PC-9 (cell line): ENCODE data around the gene DSEL. TPM values are rescaled to one million over a fixed set of nuclear protein-coding genes. Genes with fewer than 3 reads are reported as not detected.

Experiments
- Bru-seq: library from RNA; stranded (reverse); fragments of 400-500 nt; gene quantifications from one replicate; lab custom pipeline; 2021; lab: Mats Ljungman, UMichigan
- BruChase-seq, 2 experiments: library from RNA; stranded (reverse); fragments of 400-500 nt; gene quantifications; one replicate each; lab custom pipeline; 2021; lab: Mats Ljungman, UMichigan
- BruUV-seq: library from RNA; stranded (reverse); fragments of 400-500 nt; replicated peaks from 2 replicates; lab custom pipeline; 2021; lab: Mats Ljungman, UMichigan
- CTCF ChIA-PET: fragments of 300-600 bp; sonication (Branson Sonifier 250); formaldehyde crosslinking; loops from one replicate; lab custom pipeline; 2022; ENCODE audit warnings: antibody characterized with exemption; lab: Charles Lee
- POLR2A ChIA-PET: fragments of 300-600 bp; sonication (Branson Sonifier 250); formaldehyde crosslinking; loops from one replicate; lab custom pipeline; 2022; ENCODE audit warnings: antibody characterized with exemption; ENCODE audit not compliant: unreplicated experiment; lab: Charles Lee
- DNase-seq, 2 experiments: peaks; one replicate each; pipeline versions ENCODE4 v3.0.0 to v3.0.0-alpha.2; 2015 to 2022; ENCODE audit warnings: mixed read lengths in 1 of 2
- H2AFZ ChIP-seq: fragments of 200-600 bp; sonication (generic); 2 replicates; pipeline ENCODE4 v1.8.1; 2017; ENCODE audit warnings: antibody characterized with exemption
- H3F3A ChIP-seq: fragments of 200-600 bp; sonication (generic); 2 replicates; pipeline ENCODE4 v1.8.1; 2017; ENCODE audit warnings: antibody characterized with exemption, mild to moderate bottlenecking, low read depth; ENCODE audit not compliant: insufficient read depth
- H3K27ac ChIP-seq: fragments of 200-600 bp; sonication (generic); 2 replicates; pipeline ENCODE4 v1.6.1; 2016; ENCODE audit warnings: mixed run types
- H3K27me3 ChIP-seq: fragments of 200-600 bp; sonication (generic); 2 replicates; pipeline ENCODE4 v1.6.1; 2016; ENCODE audit warnings: low read depth, mixed run types; ENCODE audit not compliant: insufficient read depth
- H3K36me3 ChIP-seq: fragments of 200-600 bp; sonication (generic); 2 replicates; pipeline ENCODE4 v1.6.1; 2016; ENCODE audit warnings: low read depth, mixed run types
- H3K4me1 ChIP-seq: fragments of 200-600 bp; sonication (generic); replicated peaks from 2 replicates; pipeline ENCODE4 v1.6.1; 2016; ENCODE audit warnings: mixed run types; ENCODE audit not compliant: insufficient read depth
- H3K4me2 ChIP-seq: fragments of 200-600 bp; sonication (generic); 2 replicates; pipeline ENCODE4 v1.6.1; 2017; ENCODE audit warnings: mixed run types
- H3K4me3 ChIP-seq: fragments of 200-600 bp; sonication (generic); 2 replicates; pipeline ENCODE4 v1.6.1; 2016; ENCODE audit warnings: mixed run types
- H3K79me2 ChIP-seq: fragments of 200-600 bp; sonication (generic); 2 replicates; pipeline ENCODE4 v1.6.1; 2017; ENCODE audit warnings: low read depth, mixed run types
- H3K9me2 ChIP-seq: fragments of 200-600 bp; sonication (generic); 2 replicates; pipeline ENCODE4 v1.8.1; 2017; ENCODE audit warnings: mild to moderate bottlenecking; ENCODE audit not compliant: insufficient read depth
- H3K9me3 ChIP-seq: fragments of 200-600 bp; sonication (generic); 2 replicates; pipeline ENCODE4 v1.8.1; 2016; ENCODE audit warnings: low read depth; ENCODE audit not compliant: insufficient read depth
- H4K20me1 ChIP-seq: fragments of 200-600 bp; sonication (generic); 2 replicates; pipeline ENCODE4 v1.8.1; 2017; ENCODE audit not compliant: insufficient read depth
- EZH2 ChIP-seq: fragments of 200-600 bp; sonication (generic); IDR thresholded peaks from 2 replicates; pipeline ENCODE4 v1.8.0; 2017; ENCODE audit warnings: antibody characterized with exemption, low read depth
- intact Hi-C: fragments of 100-400 bp; cut with micrococcal nuclease; formaldehyde crosslinking; loops from one replicate; pipeline ENCODE4 v1.10.0; 2022; ENCODE audit not compliant: unreplicated experiment
- long read RNA-seq: library from polyadenylated mRNA; stranded (forward); transcript quantifications from one replicate; pipeline ENCODE4 v2.0.0, GENCODE V29; 2022
- total RNA-seq: library from RNA; stranded (reverse); gene quantifications from 2 replicates; pipeline ENCODE4 v1.2.3, GENCODE V29; 2021
- TF ChIP-seq, protein P1 (sequence below): fragments of 200-600 bp; sonication (generic); conservative IDR thresholded peaks from 2 replicates; pipeline ENCODE4 v1.6.1; 2017; ENCODE audit warnings: mixed run types, antibody characterized with exemption, mild to moderate bottlenecking, moderate library complexity

DSEL gene
- total RNA-seq (2.1 and 2.5 TPM in 2 replicates), Bru-seq, nascent RNA (percentile 66 among the genes with signal in this experiment), BruChase-seq, experiment 1, labeled RNA remaining after a 2-hour chase (percentile 85 among the genes with signal in this experiment), BruChase-seq, experiment 2, labeled RNA remaining after a 6-hour chase (percentile 92 among the genes with signal in this experiment)
- long read RNA-seq, full-length matches to known transcripts, result 1 of 1 reads
- long read RNA-seq, partial matches to known transcripts, result 0 of 1 reads
- long read RNA-seq, other reads (novel, unspliced or antisense), result 0 of 1 reads

DNA sequence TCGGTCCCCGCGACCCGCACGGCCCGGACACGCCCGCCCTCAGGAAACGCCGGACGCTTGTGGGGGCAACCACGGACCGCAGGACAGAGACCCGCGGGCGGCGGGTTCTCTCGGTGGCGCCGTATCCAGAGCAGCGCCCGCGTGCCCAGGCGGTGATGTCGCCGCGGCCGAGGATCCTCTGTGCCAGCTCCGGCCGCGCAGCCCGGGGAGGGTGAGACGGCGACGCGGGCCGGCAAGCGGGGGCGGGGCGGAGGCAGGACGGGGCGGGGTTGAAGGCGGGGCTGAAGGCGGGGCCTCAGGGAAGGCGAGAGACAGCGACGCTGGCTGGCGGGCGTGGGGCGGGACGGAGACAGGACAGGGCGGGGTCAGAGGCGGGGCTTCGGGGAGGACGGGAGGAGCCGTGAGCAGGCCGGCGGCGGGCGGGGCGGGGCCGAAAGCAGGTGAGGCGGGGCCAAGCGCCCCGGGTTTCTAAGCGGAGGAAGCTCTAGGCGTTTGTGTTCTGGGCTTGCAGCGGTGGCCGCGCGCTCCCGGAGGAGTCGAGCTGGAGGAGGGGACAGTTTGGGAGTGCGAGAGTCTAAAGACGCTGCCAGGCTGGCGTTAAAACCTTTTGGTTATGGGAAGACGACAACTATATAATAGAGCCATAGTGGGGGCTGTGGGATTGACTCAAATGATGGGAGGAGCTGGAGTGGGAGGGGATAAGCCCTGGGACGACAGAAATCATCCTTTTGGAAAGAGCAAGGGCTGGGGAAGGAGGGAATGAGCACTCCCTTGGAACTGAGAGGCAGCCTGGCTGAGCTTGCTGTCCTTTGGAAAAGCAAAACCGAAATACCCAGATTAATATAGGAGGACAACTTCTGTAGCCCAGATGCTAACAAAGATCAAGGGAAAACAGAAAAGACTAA lies at the start of gene DSEL:
TSS of gene DSEL (minus strand) at position 182 of the 905 bp plus-strand sequence. CDS start 2,112 bp downstream, outside the sequence.
- CTCF ChIA-PET, result interaction anchor here (0.7 to 1.1 kb wide), 2 partner anchors 90 to 376 kb away, joined by 5 to 6 read pairs; no protein-coding TSS in a partner anchor
- Histone ChIP-seq H3K9me3 (no peaks in the 10 kb centered on the region), H2AFZ (peak within 1 kb of the TSS; percentile 98), H4K20me1 (no peaks in the 10 kb centered on the region), H3K79me2 (no peaks in the 10 kb centered on the region), H3K27ac (peak within 1 kb of the TSS; percentile 46), H3F3A (no peaks in the 10 kb centered on the region), H3K27me3 (no peaks in the 10 kb centered on the region), H3K4me3 (peak within 1 kb of the TSS; percentile 92), H3K4me1 (0 out of 2 replicates have a peak, but pooled peaks cover 8% of the 10 kb centered on the region), H3K36me3 (no peaks in the 10 kb centered on the region), H3K9me2 (no peaks in the 10 kb centered on the region; the same call in 1 of the 2 replicates), H3K4me2 (peak within 1 kb of the TSS; percentile 89)
- intact Hi-C loops, result loop anchor here (1.0 to 10.0 kb wide), 7 partner anchors 198 to 1218 kb away; no protein-coding TSS in a partner anchor
- peak; percentile 74 to 93 for DNase-seq
- BruUV-seq, result no TSS peak
- TF ChIP-seq EZH2, result no peak
- TF ChIP-seq, protein P1, sequence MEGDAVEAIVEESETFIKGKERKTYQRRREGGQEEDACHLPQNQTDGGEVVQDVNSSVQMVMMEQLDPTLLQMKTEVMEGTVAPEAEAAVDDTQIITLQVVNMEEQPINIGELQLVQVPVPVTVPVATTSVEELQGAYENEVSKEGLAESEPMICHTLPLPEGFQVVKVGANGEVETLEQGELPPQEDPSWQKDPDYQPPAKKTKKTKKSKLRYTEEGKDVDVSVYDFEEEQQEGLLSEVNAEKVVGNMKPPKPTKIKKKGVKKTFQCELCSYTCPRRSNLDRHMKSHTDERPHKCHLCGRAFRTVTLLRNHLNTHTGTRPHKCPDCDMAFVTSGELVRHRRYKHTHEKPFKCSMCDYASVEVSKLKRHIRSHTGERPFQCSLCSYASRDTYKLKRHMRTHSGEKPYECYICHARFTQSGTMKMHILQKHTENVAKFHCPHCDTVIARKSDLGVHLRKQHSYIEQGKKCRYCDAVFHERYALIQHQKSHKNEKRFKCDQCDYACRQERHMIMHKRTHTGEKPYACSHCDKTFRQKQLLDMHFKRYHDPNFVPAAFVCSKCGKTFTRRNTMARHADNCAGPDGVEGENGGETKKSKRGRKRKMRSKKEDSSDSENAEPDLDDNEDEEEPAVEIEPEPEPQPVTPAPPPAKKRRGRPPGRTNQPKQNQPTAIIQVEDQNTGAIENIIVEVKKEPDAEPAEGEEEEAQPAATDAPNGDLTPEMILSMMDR, result no peak
- POLR2A ChIA-PET, result interaction anchor here (0.6 to 1.2 kb wide), 6 partner anchors 13 to 1193 kb away, joined by 3 to 12 read pairs (median 5); no protein-coding TSS in a partner anchor

DNA sequence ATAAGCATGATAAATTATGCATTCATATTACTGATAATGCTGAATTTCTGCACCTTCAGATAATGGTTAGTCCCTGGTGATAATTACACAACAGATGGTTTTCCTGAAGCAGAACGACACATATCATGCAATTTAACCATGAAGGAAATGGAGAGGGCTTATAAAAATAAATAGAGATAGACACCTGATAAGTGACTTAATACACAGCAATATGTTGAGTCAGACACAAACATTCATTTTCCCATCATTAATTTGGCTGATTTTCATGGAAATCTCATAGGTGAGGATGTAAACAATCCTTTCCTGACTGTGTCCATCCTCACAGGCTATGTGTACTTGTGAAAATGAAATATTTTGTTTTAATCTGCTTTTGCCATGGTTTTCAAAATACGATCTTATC lies 36.9 kb upstream of the DSEL start:
- DNase-seq, result no peak
- TF ChIP-seq EZH2, result no peak
- no TSS peak for BruUV-seq
- H3K36me3 ChIP-seq, result no peaks in the 10 kb centered on the region
- H3K27ac ChIP-seq, result no peak overlapping the region
- no peaks in the 10 kb centered on the region for H3K27me3 ChIP-seq
- CTCF ChIA-PET, result no interaction called here
- H3K4me2 ChIP-seq, result no peak overlapping the region
- H3K9me2 ChIP-seq, result no peaks in the 10 kb centered on the region
- H3K9me3 ChIP-seq, result no peaks in the 10 kb centered on the region
- H3K4me1 ChIP-seq, result no peaks in the 10 kb centered on the region
- H3F3A ChIP-seq, result no peaks in the 10 kb centered on the region
- POLR2A ChIA-PET, result no interaction called here
- intact Hi-C loops, result no loop called here
- H2AFZ ChIP-seq, result no peak overlapping the region
- no peaks in the 10 kb centered on the region for H3K79me2 ChIP-seq
- no peak overlapping the region for H3K4me3 ChIP-seq
- no peaks in the 10 kb centered on the region for H4K20me1 ChIP-seq

DNA sequence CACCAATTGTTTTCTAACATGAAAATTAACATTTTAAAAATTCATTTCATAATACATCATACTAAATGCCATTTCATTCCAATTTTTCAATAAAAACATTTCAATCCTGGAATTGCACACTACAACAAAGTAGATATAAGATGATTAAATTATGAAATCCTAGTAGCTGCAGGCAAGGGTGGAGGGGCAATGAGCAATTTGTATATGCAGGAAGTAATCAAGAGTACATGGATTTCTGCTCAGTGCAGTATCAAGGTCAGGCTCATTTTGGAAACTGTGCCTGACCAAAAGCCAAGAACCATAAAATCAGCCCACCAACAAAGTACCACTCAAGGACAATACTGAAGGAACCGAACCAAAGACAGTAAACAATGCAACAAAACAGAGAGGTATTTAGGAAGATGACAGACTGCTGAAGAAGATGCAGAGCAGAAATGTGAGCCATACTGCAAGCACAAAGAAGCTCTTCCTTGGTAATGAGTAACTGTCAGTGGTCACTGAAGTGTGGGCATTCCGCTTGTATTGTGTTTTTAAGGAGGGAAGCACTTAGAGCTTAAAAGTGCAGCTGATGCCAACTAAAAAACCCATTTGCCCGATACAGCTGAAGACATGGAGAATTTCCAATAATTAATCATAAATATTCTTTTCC lies 34.5 kb upstream of the DSEL start:
- CTCF ChIA-PET, result no interaction called here

More for the DNA sequence above, 34.5 kb upstream of the DSEL start:
- TF ChIP-seq EZH2, result no peak
- TF ChIP-seq, protein P1, result no peak
- no peaks in the 10 kb centered on the region for H3K79me2 ChIP-seq
- H2AFZ ChIP-seq, result no peak overlapping the region
- H3K4me2 ChIP-seq, result no peak overlapping the region
- 0 out of 2 replicates have a peak, but pooled peaks cover 4% of the 10 kb centered on the region for H3K9me2 ChIP-seq
- no peak overlapping the region for H3K27ac ChIP-seq
- H3K9me3 ChIP-seq, result no peaks in the 10 kb centered on the region
- intact Hi-C loops, result no loop called here
- H3K27me3 ChIP-seq, result no peaks in the 10 kb centered on the region
- BruUV-seq, result no TSS peak
- H3K4me3 ChIP-seq, result no peak overlapping the region
- no peaks in the 10 kb centered on the region for H3K36me3 ChIP-seq
- no peaks in the 10 kb centered on the region for H3F3A ChIP-seq
- no peaks in the 10 kb centered on the region for H3K4me1 ChIP-seq
- POLR2A ChIA-PET, result no interaction called here
- DNase-seq, result no peak
- no peaks in the 10 kb centered on the region for H4K20me1 ChIP-seq
